Endothelial cell (in vitro differentiated cells): ENCODE measurements around the gene ZNF574. TPM values are rescaled to one million over a fixed set of nuclear protein-coding genes. Genes with fewer than 3 reads are reported as not detected.
A peak's percentile ranks its signal among the peaks of the same experiment; 100 is the strongest.

Experiments used
- DNase-seq: peaks from one replicate; pipeline ENCODE4 v3.0.0; 2021; ENCODE audit warnings: low spot score
- H3K27ac Mint-ChIP-seq: one replicate; pipeline ENCODE4 v1.8.0; 2021; ENCODE audit warnings: mixed read lengths, inconsistent platforms; ENCODE audit not compliant: unreplicated experiment
- H3K27me3 Mint-ChIP-seq: one replicate; pipeline ENCODE4 v1.8.0; 2021; ENCODE audit warnings: mild to moderate bottlenecking, moderate library complexity, mixed read lengths, inconsistent platforms; ENCODE audit not compliant: unreplicated experiment
- H3K36me3 Mint-ChIP-seq: one replicate; pipeline ENCODE4 v1.8.0; 2021; ENCODE audit warnings: mild to moderate bottlenecking, low read depth, mixed read lengths, inconsistent platforms; ENCODE audit not compliant: unreplicated experiment
- H3K4me1 Mint-ChIP-seq: one replicate; pipeline ENCODE4 v1.8.0; 2021; ENCODE audit warnings: mild to moderate bottlenecking, mixed read lengths, inconsistent platforms; ENCODE audit not compliant: unreplicated experiment
- H3K4me3 Mint-ChIP-seq: one replicate; pipeline ENCODE4 v1.8.0; 2021; ENCODE audit warnings: mild to moderate bottlenecking, mixed read lengths, inconsistent platforms; ENCODE audit not compliant: unreplicated experiment
- H3K9me3 Mint-ChIP-seq: one replicate; pipeline ENCODE4 v1.8.0; 2021; ENCODE audit warnings: mixed read lengths, inconsistent platforms; ENCODE audit not compliant: unreplicated experiment
- CTCF ChIP-seq: fragments of 200-600 bp; sonication (generic); IDR thresholded peaks from one replicate; pipeline ENCODE4 v1.5.0; 2021; ENCODE audit warnings: antibody characterized with exemption; ENCODE audit not compliant: unreplicated experiment
- total RNA-seq: library from RNA; stranded (reverse); fragmentation: NEBNext Ultra II Directional; extraction: Animal tissue kit (Norgen Biotek cat#: 25700); gene quantifications from one replicate; pipeline ENCODE4 v1.2.1, GENCODE V29; 2021; ENCODE audit not compliant: unreplicated experiment

ZNF574 gene
- total RNA-seq, 1 donor from 2014 or later, result 19.7 TPM

GRCh38 chr19:42078058-42078457 lies 2.1 kb downstream of the ZNF574 start:
- TF ChIP-seq CTCF, result no peak
- H3K9me3 Mint-ChIP-seq, result no peaks in the 10 kb centered on the region
- peaks cover 36% of the 10 kb centered on the region for H3K36me3 Mint-ChIP-seq
- peak overlapping the region; percentile 98 for H3K4me3 Mint-ChIP-seq
- H3K27ac Mint-ChIP-seq, result peak overlapping the region; percentile 86
- H3K27me3 Mint-ChIP-seq, result peaks cover 30% of the 10 kb centered on the region
- DNase-seq, result no peak
- H3K4me1 Mint-ChIP-seq, result peaks cover 28% of the 10 kb centered on the region

- no peak for DNase-seq
- peaks cover 30% of the 10 kb centered on the region for H3K27me3 Mint-ChIP-seq
- H3K4me3 Mint-ChIP-seq, result peak overlapping the region; percentile 98
- H3K27ac Mint-ChIP-seq, result no peak overlapping the region
- H3K36me3 Mint-ChIP-seq, result peaks cover 36% of the 10 kb centered on the region
- no peaks in the 10 kb centered on the region for H3K9me3 Mint-ChIP-seq
- TF ChIP-seq CTCF, result no peak
- peaks cover 28% of the 10 kb centered on the region for H3K4me1 Mint-ChIP-seq
These were observed 2.7 kb downstream of the ZNF574 start for GRCh38 chr19:42078538-42079275.

GRCh38 chr19:42079276-42079669 lies 3.3 kb downstream of the ZNF574 start:
- DNase-seq, result no peak
- TF ChIP-seq CTCF, result no peak
- Mint-ChIP-seq H3K27me3 (peaks cover 30% of the 10 kb centered on the region), H3K4me1 (peaks cover 28% of the 10 kb centered on the region), H3K4me3 (peak overlapping the region; percentile 67), H3K27ac (no peak overlapping the region), H3K36me3 (peaks cover 36% of the 10 kb centered on the region), H3K9me3 (no peaks in the 10 kb centered on the region)

- Mint-ChIP-seq H3K4me1 (peaks cover 23% of the 10 kb centered on the region), H3K9me3 (no peaks in the 10 kb centered on the region), H3K27me3 (peaks cover 24% of the 10 kb centered on the region), H3K4me3 (peak overlapping the region; percentile 67), H3K36me3 (peaks cover 36% of the 10 kb centered on the region), H3K27ac (no peak overlapping the region)
- TF ChIP-seq CTCF, result no peak
- no peak for DNase-seq
These were observed 4.2 kb downstream of the ZNF574 start for GRCh38 chr19:42079886-42080763.
